Measurements from ENCODE around the gene RPL7L1. TPM values are rescaled to one million over a fixed set of nuclear protein-coding genes. Genes with fewer than 3 reads are reported as not detected.
"Not testable (repeated sequence)": the region's sequence is repeated elsewhere in the genome, so short reads cannot be mapped to it uniquely, and the experiment has no call there.

Gene RPL7L1
- total RNA-seq, 2 experiments from 2014 or later: 73.5 to 105 TPM

- Mint-ChIP-seq H3K4me1 (peaks cover 15% of the 10 kb centered on the region), H3K36me3 (no peaks in the 10 kb centered on the region), H3K27me3 (no peaks in the 10 kb centered on the region), H3K4me3 (no peak overlapping the region), H3K27ac (no peak overlapping the region), H3K9me3 (ENCODE audit: low read depth) (no peaks in the 10 kb centered on the region)
- DNase-seq (no peak), ATAC-seq (no peak)
- CTCF ChIA-PET: interaction anchor here (1.5 to 4.7 kb wide), 8 partner anchors 8 to 328 kb away, joined by 3 to 63 read pairs (median 8); partner anchors contain the start of genes CNPY3 and PTCRA
Observed at GRCh38 chr6:42899871-42900270, 20.5 kb downstream of the RPL7L1 start.

GRCh38 chr6:42901538-42901957, 22.1 kb downstream of the RPL7L1 start:
- CTCF ChIA-PET: interaction anchor here (0.6 to 4.7 kb wide), 21 partner anchors 10 to 449 kb away, joined by 3 to 63 read pairs (median 4); partner anchors contain the start of genes CNPY3, CUL7, KLC4 and MRPL2
- peak; percentile 99 for ATAC-seq
- DNase-seq: peak; percentile 81
- H3K4me3 Mint-ChIP-seq: no peak overlapping the region
- H3K27ac Mint-ChIP-seq: no peak overlapping the region
- no peaks in the 10 kb centered on the region for H3K36me3 Mint-ChIP-seq
- H3K27me3 Mint-ChIP-seq: no peaks in the 10 kb centered on the region
- H3K4me1 Mint-ChIP-seq: peaks cover 15% of the 10 kb centered on the region
- no peaks in the 10 kb centered on the region for H3K9me3 Mint-ChIP-seq (ENCODE audit: low read depth)

GRCh38 chr6:42902429-42903263, 23.2 kb downstream of the RPL7L1 start:
- H3K27me3 Mint-ChIP-seq; H3K27ac Mint-ChIP-seq; H3K9me3 Mint-ChIP-seq (ENCODE audit: low read depth); DNase-seq; H3K4me3 Mint-ChIP-seq; ATAC-seq; H3K36me3 Mint-ChIP-seq: not testable (repeated sequence)
- CTCF ChIA-PET: interaction anchor here (1.0 to 4.7 kb wide), 6 partner anchors 12 to 241 kb away, joined by 3 to 63 read pairs (median 6); partner anchors contain the start of genes CUL7, PEX6, PTCRA and RPL7L1
- peaks cover 15% of the 10 kb centered on the region for H3K4me1 Mint-ChIP-seq

GRCh38 chr6:42904467-42904866, 25.1 kb downstream of the RPL7L1 start:
- DNase-seq (no peak), ATAC-seq (no peak)
- Mint-ChIP-seq H3K27me3 (no peaks in the 10 kb centered on the region), H3K36me3 (no peaks in the 10 kb centered on the region), H3K4me3 (no peak overlapping the region), H3K9me3 (ENCODE audit: low read depth) (no peaks in the 10 kb centered on the region), H3K27ac (no peak overlapping the region), H3K4me1 (peaks cover 10% of the 10 kb centered on the region)
- CTCF ChIA-PET: interaction anchor here (0.7 to 1.3 kb wide), 3 partner anchors 10 to 1400 kb away, joined by 3 to 5 read pairs (median 4); no protein-coding TSS in a partner anchor

- CTCF ChIA-PET: no interaction called here
- H3K9me3 Mint-ChIP-seq (ENCODE audit: low read depth): no peaks in the 10 kb centered on the region
- DNase-seq: no peak
- no peak overlapping the region for H3K27ac Mint-ChIP-seq
- no peak overlapping the region for H3K4me3 Mint-ChIP-seq
- no peak for ATAC-seq
- peaks cover 4% of the 10 kb centered on the region for H3K4me1 Mint-ChIP-seq
- H3K27me3 Mint-ChIP-seq: peaks cover 6% of the 10 kb centered on the region
- H3K36me3 Mint-ChIP-seq: no peaks in the 10 kb centered on the region
Observed at GRCh38 chr6:42907336-42907735, 27.9 kb downstream of the RPL7L1 start.

GRCh38 chr6:42909835-42910234, 30.4 kb downstream of the RPL7L1 start:
- CTCF ChIA-PET: no interaction called here
- no peaks in the 10 kb centered on the region for H3K9me3 Mint-ChIP-seq (ENCODE audit: low read depth)
- H3K27ac Mint-ChIP-seq: no peak overlapping the region

GRCh38 chr6:42911171-42912021, 32.0 kb downstream of the RPL7L1 start:
- DNase-seq (no peak), ATAC-seq (no peak)
- Mint-ChIP-seq H3K36me3 (no peaks in the 10 kb centered on the region), H3K27ac (no peak overlapping the region), H3K9me3 (ENCODE audit: low read depth) (no peaks in the 10 kb centered on the region), H3K4me1 (peaks cover 7% of the 10 kb centered on the region), H3K4me3 (no peak overlapping the region), H3K27me3 (peaks cover 14% of the 10 kb centered on the region)
- CTCF ChIA-PET: no interaction called here

More at GRCh38 chr6:42909835-42910234, 30.4 kb downstream of the RPL7L1 start:
- Mint-ChIP-seq H3K27me3 (peaks cover 14% of the 10 kb centered on the region), H3K36me3 (no peaks in the 10 kb centered on the region), H3K4me3 (no peak overlapping the region), H3K4me1 (peaks cover 7% of the 10 kb centered on the region)
- ATAC-seq (no peak), DNase-seq (no peak)

- Mint-ChIP-seq H3K36me3 (no peaks in the 10 kb centered on the region), H3K27ac (no peak overlapping the region), H3K4me3 (no peak overlapping the region), H3K27me3 (peaks cover 14% of the 10 kb centered on the region), H3K4me1 (peaks cover 7% of the 10 kb centered on the region), H3K9me3 (ENCODE audit: low read depth) (no peaks in the 10 kb centered on the region)
- CTCF ChIA-PET: interaction anchor here (0.9 to 5.0 kb wide), 4 partner anchors 11 to 233 kb away, joined by 3 to 22 read pairs (median 3); no protein-coding TSS in a partner anchor
- no peak for ATAC-seq
- no peak for DNase-seq
Observed at GRCh38 chr6:42914546-42914945, 35.1 kb downstream of the RPL7L1 start.

- no peak for ATAC-seq
- CTCF ChIA-PET: interaction anchor here (1.5 to 5.0 kb wide), 2 partner anchors 10 to 15 kb away, joined by 3 to 22 read pairs; no protein-coding TSS in a partner anchor
- Mint-ChIP-seq H3K27me3 (peaks cover 14% of the 10 kb centered on the region), H3K4me3 (no peak within 1 kb of the TSS), H3K9me3 (ENCODE audit: low read depth) (no peaks in the 10 kb centered on the region), H3K4me1 (peaks cover 7% of the 10 kb centered on the region), H3K36me3 (no peaks in the 10 kb centered on the region), H3K27ac (no peak within 1 kb of the TSS)
- DNase-seq: no peak
Observed at GRCh38 chr6:42915732-42916131, 36.3 kb downstream of the RPL7L1 start, which contains the start of gene PTCRA. PTCRA (plus strand) TSS chr6:42916053; CDS start chr6:42916070, 17 bp downstream.

- no peak for DNase-seq
- ATAC-seq: no peak
- H3K36me3 Mint-ChIP-seq: no peaks in the 10 kb centered on the region
- H3K4me1 Mint-ChIP-seq: peaks cover 5% of the 10 kb centered on the region
- no peak overlapping the region for H3K27ac Mint-ChIP-seq
- H3K9me3 Mint-ChIP-seq (ENCODE audit: low read depth): no peaks in the 10 kb centered on the region
- CTCF ChIA-PET: interaction anchor here (1.5 to 5.0 kb wide), 2 partner anchors 10 to 15 kb away, joined by 3 to 22 read pairs; no protein-coding TSS in a partner anchor
- H3K27me3 Mint-ChIP-seq: peaks cover 11% of the 10 kb centered on the region
- H3K4me3 Mint-ChIP-seq: no peak overlapping the region
Observed at GRCh38 chr6:42916288-42916687, 36.9 kb downstream of the RPL7L1 start.

- ATAC-seq (no peak), DNase-seq (no peak)
- H3K27ac Mint-ChIP-seq: no peak overlapping the region
- no peak overlapping the region for H3K4me3 Mint-ChIP-seq
- no peaks in the 10 kb centered on the region for H3K9me3 Mint-ChIP-seq (ENCODE audit: low read depth)
- H3K36me3 Mint-ChIP-seq: no peaks in the 10 kb centered on the region
- no peaks in the 10 kb centered on the region for H3K4me1 Mint-ChIP-seq
- H3K27me3 Mint-ChIP-seq: no peaks in the 10 kb centered on the region
- CTCF ChIA-PET: no interaction called here
Observed at GRCh38 chr6:42921801-42922200, 42.4 kb downstream of the RPL7L1 start.

GRCh38 chr6:42923666-42924065, 44.2 kb downstream of the RPL7L1 start:
- DNase-seq (no peak), ATAC-seq (no peak)
- no peaks in the 10 kb centered on the region for H3K27me3 Mint-ChIP-seq
- H3K36me3 Mint-ChIP-seq: no peaks in the 10 kb centered on the region
- H3K4me3 Mint-ChIP-seq: no peak overlapping the region
- CTCF ChIA-PET: no interaction called here
- H3K4me1 Mint-ChIP-seq: peaks cover 5% of the 10 kb centered on the region
- no peak overlapping the region for H3K27ac Mint-ChIP-seq
- no peaks in the 10 kb centered on the region for H3K9me3 Mint-ChIP-seq (ENCODE audit: low read depth)

GRCh38 chr6:42925248-42925857, 45.9 kb downstream of the RPL7L1 start:
- CTCF ChIA-PET: interaction anchor here (0.7 kb wide), 1 partner anchor 134 kb away, joined by 3 read pairs; the partner anchor contains the start of genes KLC4 and MRPL2
- Mint-ChIP-seq H3K27ac (no peak overlapping the region), H3K9me3 (ENCODE audit: low read depth) (no peaks in the 10 kb centered on the region), H3K4me1 (peaks cover 9% of the 10 kb centered on the region), H3K4me3 (no peak overlapping the region), H3K27me3 (no peaks in the 10 kb centered on the region), H3K36me3 (peaks cover 3% of the 10 kb centered on the region)
- DNase-seq: no peak
- ATAC-seq: no peak
